VCaP (cell line): ENCODE data around the gene TNNI3K.

Source experiments
- H3K27ac ChIP-seq: fragments of 450-650 bp; 2 replicates; pipeline ENCODE4 v1.5.1; 2017
- CTCF ChIP-seq: fragments of 450-650 bp; conservative IDR thresholded peaks from 2 replicates; pipeline ENCODE4 v1.5.1; 2017; ENCODE audit warnings: mild to moderate bottlenecking, moderate library complexity

Gene TNNI3K

GRCh38 chr1:74286414-74286813, 51.2 kb downstream of the TNNI3K start:
- H3K27ac ChIP-seq, result no peak overlapping the region
- TF ChIP-seq CTCF, result no peak

GRCh38 chr1:74314438-74314837, 79.3 kb downstream of the TNNI3K start:
- TF ChIP-seq CTCF, result no peak
- H3K27ac ChIP-seq, result no peak overlapping the region

DNA sequence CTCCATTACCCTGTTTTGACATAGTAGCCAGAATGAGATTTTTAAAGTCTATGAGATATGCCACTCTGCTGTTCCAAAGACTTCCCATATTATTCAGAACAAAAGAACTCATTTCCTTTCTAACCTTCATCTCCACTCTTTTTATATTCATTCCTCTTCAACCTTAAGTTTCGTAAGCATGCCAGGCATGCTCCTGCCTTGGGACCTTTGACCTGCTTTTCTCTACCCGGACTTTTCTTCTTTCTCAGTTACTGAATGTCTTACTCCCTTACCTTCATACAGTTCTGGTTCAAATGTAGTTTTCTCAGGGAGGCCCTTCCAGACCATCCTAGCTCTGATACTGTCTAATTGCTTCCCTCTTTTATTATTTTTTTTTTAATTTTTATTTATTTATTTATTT, 81.1 kb downstream of the TNNI3K start:
- no peak overlapping the region for H3K27ac ChIP-seq
- no peak for TF ChIP-seq CTCF

- no peak for TF ChIP-seq CTCF
- no peak overlapping the region for H3K27ac ChIP-seq
Observed at GRCh38 chr1:74317663-74318062, 82.5 kb downstream of the TNNI3K start.

GRCh38 chr1:74323937-74324473, 88.8 kb downstream of the TNNI3K start:
- no peak for TF ChIP-seq CTCF
- H3K27ac ChIP-seq, result peak overlapping the region; percentile 14

GRCh38 chr1:74324684-74325448, 89.7 kb downstream of the TNNI3K start:
- TF ChIP-seq CTCF, result no peak
- peak overlapping the region; percentile 14 for H3K27ac ChIP-seq

GRCh38 chr1:74328851-74329250, 93.7 kb downstream of the TNNI3K start:
- H3K27ac ChIP-seq, result no peak overlapping the region
- TF ChIP-seq CTCF, result no peak
